GM12892 (cell line): Measurements from ENCODE around the gene PLA2G4C.
A peak's percentile ranks its signal among the peaks of the same experiment; 100 is the strongest.

Experiments
- DNase-seq: peaks from one replicate; pipeline ENCODE4 v3.0.0; 2011; ENCODE audit not compliant: insufficient read length
- FAIRE-seq: peaks from 2 replicates; lab custom pipeline; 2011; peaks lifted over from hg19 to GRCh38; lab: Jason Lieb, UNC
- POLR2A ChIP-seq: IDR thresholded peaks from 2 replicates; pipeline ENCODE4 v1.6.1; 2011; ENCODE audit warnings: low read depth, low read length, control low read depth
- POLR2AphosphoS5 ChIP-seq: IDR thresholded peaks from 2 replicates; pipeline ENCODE4 v1.6.1; 2011; ENCODE audit warnings: low read depth, low read length, control low read depth
- TAF1 ChIP-seq: IDR thresholded peaks from 2 replicates; pipeline ENCODE4 v1.6.1; 2011; ENCODE audit warnings: low read depth, mild to moderate bottlenecking, control low read depth, low read length, borderline replicate concordance

Gene PLA2G4C

DNA sequence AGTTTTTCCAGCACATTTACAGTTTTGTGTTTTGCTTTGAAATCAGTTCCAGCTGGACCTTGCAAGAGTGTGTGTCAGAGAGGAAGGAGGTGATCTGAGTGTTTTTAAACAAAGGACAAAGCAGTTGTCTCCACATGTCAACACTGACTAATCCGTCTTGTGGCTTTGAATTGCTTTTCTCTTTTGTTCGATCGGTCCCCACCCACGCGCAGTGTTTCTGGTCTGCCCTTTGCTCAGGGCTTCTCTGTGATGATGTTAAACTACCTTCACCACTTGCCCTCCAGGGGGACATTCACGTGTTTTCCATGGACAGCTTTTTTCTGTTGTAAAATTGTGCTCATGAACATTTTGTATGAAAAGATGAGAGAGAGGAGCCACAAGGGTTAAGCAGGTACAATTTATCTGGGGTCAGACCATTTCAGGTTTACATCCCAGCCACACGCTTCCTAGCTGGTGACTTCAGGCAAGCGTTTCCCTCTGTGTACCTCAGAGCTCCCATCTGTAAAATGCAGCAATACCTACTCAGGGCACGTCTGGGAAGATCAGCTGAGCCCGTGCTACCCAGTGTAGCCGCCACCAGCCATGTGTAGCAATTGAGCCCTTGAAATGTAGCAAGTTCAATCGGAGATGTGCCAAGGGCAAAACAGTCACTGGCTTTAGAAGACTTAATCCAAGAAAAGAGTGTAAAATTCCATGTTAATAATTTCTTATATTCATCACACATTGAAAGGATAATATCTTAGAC is 13.5 kb upstream of the PLA2G4C start:
- TF ChIP-seq POLR2AphosphoS5 (no peak), TAF1 (no peak), POLR2A (no peak)
- DNase-seq = no peak
- no peak for FAIRE-seq

DNA sequence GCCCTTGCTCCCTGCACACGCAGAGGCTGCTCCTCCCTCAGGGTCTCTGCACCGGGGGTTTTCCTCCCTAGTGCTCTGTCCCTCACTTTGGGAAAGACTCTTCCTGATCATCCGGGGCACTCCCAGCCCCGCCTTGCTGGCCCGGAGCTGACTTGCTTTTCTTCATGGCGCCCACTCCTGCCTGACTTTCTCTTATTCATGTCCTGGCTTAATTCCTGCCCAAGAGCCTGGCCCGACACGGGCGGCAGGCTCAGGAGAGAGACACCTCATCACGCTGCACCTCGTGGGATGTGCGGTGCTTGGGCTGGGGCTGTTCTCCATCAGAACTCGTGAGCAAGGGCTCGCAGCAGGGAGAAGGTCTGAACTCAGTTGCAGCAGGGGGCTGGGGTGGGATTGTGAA is 11.8 kb upstream of the PLA2G4C start:
- TF ChIP-seq POLR2A (no peak), TAF1 (no peak), POLR2AphosphoS5 (no peak)
- DNase-seq (no peak), FAIRE-seq (no peak)

DNA sequence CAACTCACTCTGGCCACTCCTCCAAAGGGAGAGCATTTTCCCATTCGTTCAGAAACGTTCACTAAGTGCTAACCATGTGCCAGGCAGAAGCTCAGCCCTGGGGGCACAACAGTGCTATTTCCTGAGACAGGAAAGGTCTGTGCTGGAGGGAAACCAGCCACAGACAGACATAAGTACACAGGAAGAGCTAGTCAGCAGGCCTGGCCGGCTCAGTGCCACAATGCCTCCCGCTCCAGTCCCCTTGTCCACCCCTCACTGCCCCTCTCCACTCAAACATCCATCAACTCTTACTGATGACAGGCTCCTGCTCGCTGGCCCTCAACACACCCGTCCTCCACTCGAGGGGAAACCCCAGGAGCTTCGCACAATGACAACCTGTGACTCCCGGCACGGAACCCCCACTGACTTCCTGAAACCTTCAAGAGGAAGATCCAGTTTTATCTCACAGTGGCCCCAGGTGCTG is 11.3 kb upstream of the PLA2G4C start:
- DNase-seq = peak; percentile 53
- peak; percentile 64 for FAIRE-seq
- TF ChIP-seq POLR2AphosphoS5 (no peak), POLR2A (peak; percentile 28; the same call in 1 of the 2 replicates)

DNA sequence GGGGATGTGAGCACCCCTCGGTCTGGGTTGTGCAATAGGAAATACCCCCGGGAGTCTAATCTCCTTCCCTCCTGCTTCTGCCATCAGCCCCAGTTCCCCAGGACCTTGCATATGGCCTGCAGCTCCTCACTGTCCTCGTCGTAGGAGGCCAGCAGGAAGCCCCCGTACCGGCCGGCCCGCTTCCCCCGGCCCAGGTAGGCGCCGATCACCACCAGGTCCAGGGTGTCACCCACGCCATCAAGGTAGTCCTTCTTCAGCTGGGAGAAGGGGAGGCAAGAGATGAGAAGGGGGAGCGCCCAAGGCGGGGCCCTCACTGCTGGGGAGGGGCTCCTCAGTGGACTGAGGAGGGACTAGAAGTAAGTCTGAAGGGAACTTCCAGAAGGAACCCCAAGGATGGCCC is 10.4 kb upstream of the PLA2G4C start:
- FAIRE-seq = no peak
- TF ChIP-seq POLR2A (no peak), TAF1 (no peak), POLR2AphosphoS5 (no peak)
- no peak for DNase-seq

DNA sequence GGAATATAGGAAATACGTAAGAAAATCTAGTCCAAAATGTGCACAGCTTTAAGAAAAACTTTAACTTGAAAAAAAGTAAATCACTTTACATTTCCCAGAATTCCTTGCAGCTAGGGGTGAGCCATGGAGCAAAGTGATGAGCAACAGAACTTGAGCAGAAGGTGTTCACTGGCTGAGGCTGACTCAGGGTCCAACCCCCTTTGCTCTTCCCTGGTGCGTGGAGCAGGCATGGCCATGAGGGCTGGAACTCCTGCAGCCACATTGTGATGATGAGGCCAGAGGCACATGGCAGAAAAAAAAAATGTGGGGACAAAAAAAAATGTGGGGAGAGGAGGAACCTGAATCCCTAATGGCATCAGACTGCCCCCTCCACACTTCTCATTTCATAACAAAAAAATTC is 9.9 kb upstream of the PLA2G4C start:
- FAIRE-seq (no peak), DNase-seq (no peak)
- TF ChIP-seq POLR2A = no peak
- TF ChIP-seq TAF1 = no peak
- no peak for TF ChIP-seq POLR2AphosphoS5

DNA sequence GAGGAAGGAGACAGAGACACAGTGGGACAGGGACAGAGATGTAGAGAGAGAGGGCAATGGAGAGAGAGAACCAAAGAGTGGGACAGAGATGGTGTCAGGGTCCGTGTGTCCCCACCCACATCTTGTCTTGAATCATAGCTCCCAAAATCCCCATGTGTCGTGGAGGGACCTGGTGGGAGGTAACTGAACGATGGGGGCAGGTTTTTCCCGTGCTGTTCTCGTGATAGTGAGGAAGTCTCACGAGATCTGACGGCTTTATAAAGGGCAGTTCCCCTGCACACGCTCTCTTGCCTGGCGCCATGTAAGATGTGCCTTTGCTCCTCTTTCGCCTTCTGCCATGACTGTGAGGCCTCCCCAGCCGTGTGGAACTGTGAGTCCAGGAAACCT is 7.5 kb upstream of the PLA2G4C start:
- no peak for TF ChIP-seq TAF1
- TF ChIP-seq POLR2A = no peak
- TF ChIP-seq POLR2AphosphoS5 = no peak
- FAIRE-seq (no peak), DNase-seq (no peak)

DNA sequence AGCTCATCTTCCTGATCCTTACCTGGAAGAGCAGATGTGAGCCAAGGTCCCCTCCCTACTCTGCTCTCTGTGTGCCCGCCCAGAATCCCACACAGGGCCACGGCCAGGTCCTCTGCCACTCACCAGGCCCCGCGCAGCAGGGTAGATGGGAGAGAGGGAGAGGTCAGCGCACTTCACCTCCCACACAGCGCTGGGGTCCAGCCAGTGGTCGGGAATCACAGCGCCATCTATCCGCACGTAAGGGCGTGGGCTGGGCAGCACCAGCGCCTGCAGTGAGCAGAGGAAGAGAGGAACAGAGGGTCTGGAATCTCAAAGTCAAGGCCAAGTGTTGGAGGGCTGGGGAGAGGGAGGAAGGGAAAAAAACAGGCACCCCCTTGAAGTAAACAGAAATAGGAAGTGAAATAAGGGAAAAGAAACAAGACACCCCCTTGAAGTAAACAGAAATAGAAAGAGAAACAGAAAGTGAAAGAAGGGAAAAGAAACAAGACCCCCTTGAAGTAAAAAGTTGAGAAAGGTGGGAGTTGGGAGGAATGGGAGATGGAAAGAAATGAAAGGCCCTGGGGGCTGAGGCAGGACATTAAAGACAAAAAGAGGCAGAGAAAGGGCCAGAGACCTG is 7.0 kb upstream of the PLA2G4C start:
- FAIRE-seq = no peak
- no peak for TF ChIP-seq TAF1
- TF ChIP-seq POLR2AphosphoS5 = no peak
- no peak for TF ChIP-seq POLR2A
- no peak for DNase-seq

DNA sequence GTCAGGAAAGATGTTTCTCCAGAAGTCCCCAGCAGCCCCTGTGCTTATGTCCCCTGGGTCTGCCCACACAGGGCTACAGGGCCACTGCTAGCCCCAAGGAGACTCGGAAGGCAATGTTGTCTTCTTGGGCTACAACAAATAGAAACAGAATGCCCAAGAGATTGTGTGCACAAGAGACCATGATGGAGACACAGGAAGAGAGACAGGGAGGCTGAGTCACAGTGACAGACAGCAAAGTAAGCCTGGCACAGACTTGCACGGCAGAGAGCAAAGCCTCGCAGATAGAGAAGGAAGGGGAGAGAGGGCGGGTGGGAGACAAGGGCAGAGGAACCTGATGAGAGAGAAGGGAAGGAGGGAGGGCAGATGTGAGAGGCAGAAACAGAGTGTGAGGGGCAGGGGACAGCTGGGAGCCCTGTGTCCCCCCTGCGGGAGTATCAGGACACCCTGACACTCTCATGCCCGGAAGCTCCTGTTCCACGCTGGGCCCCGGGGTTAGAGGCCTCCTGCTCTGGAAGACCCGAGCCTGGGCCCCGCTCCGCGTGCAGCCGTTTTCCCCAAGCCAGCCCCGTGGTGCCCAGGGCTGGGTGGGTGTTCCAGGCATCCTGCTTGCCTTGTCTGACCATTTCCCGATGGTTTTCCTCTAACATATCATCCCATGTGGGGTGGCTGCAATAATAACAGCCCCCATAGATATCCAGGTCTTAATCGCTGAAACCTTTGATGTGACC is 2.7 kb upstream of the PLA2G4C start:
- DNase-seq = no peak

DNA sequence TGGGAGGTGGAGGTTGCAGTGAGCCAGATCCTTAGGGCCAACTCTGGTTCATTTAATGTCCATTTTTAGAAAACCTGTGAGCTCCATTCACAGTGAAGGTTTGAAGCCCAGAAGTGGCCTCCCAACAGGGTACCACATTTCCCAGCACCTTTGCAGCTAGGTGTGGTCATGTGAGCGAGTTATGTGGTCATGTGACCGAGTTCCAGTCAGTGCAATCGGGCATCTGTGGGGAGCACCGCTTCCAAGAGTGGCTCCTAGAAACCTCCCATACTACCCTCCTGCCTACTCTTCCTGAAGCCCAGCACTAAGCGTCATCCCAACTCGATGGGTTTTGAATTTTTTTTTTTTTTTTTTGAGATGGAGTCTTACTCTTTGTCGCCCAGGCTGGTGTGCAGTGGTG is 663 bp upstream of the PLA2G4C start:
- DNase-seq = no peak
- FAIRE-seq = no peak
- no peak for TF ChIP-seq POLR2AphosphoS5
- TF ChIP-seq POLR2A = no peak
- TF ChIP-seq TAF1 = no peak

More for the DNA sequence above, 2.7 kb upstream of the PLA2G4C start:
- no peak for FAIRE-seq
- TF ChIP-seq TAF1 = no peak
- no peak for TF ChIP-seq POLR2AphosphoS5
- TF ChIP-seq POLR2A = no peak

DNA sequence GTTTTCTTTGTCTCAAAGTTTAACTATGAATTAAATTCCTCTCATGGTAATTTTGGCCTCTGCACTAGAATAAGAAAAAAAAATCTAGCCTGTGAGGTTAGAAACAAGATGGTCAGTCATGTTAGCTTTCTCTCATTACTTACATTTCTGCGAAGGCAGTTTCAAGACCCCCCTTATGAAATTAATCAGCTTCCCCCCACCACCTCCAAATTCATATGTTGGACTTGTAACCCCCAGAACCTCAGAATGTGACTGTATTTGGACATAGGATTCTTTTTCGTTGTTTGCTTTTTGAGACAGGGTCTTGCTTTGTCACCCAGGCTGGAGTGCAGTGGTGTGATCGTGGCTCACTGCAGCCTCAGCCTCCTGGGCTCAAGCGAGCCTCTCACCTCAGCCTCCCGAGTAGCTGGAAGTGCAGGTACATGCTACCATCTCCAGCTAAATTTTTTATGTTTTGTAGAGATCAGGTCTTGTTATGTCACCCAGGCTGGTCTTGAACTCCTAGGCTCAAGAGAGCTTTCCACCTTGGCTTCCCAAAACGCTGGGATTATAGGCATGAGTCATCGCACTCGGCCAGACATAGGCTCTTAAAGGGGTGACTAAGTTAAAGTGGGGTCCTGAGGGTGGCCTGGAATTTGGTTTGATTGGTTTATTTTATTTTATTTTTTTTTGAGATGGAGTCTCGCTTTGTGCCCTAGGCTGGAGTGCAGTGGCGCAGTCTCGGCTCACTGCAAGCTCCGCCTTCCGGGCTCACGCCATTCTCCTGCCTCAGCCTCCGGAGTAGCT is 1.4 kb downstream of the PLA2G4C start:
- TF ChIP-seq TAF1 (no peak), POLR2AphosphoS5 (no peak)
- FAIRE-seq (no peak), DNase-seq (no peak)

DNA sequence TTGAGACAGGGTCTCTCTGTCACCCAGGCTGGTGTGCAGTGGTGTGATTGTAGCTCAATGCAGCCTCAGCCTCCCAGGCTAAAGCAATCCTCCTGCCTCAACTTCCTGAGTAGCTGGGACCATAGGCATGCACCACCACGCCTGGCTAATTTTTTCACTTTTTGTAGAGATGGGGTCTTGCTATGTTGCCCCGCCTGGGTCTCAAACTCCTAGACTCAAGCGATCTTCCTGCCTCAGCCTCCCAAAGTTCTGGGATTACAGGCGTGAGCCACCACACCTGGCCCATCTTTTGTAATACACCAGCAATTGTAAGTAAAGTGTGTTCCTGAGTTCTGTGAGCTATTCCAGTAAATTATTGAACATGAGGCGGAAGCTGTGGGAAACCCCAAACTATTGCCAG is 6.7 kb downstream of the PLA2G4C start:
- DNase-seq (no peak), FAIRE-seq (no peak)
- TF ChIP-seq POLR2A (no peak), TAF1 (no peak), POLR2AphosphoS5 (no peak)

DNA sequence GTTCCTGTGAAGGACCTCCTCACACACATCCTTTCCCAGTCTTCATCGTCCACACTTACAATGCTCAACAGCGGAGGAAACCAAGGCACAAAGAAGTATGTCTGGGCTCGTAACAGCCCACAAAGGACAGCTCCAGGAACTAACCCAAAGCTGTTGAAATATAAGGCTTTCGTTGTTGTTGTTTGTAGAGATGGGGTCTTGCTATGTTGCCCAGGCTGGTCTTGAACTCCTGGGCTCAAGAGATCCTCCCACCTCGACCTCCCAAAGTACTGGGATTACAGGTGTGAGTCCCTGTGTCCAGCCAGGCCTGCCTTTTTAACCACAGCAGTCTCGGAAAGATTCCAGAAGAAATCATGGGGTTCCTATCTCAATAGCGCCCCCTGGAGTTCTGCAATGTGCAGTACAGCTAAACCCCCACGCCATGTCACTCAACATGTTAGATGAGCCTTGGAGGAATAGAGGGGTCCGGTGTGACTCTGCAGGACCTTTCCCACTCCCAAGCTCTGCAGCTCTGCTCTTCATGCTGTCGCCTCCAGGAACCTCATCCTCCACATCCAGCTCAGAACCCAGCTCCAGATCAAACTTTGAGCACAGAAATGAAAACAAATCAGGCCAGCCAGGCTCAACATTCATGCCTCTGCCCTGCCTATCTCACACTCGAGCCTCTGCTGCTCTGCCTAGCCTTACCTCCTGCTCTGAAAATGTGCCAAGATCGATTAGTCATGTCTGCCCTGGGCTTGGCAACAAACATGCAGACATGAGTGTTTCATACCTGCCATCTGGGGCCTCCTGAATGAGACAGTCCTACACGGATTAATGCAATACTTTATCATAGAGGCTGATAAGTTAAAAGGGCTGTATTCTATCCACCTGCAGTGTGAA is 7.5 kb downstream of the PLA2G4C start:
- FAIRE-seq (no peak), DNase-seq (no peak)
- no peak for TF ChIP-seq POLR2AphosphoS5
- no peak for TF ChIP-seq POLR2A
- no peak for TF ChIP-seq TAF1
